Measurements from ENCODE around the gene SCML1. TPM values are rescaled to one million over a fixed set of nuclear protein-coding genes. Genes with fewer than 3 reads are reported as not detected.

Gene SCML1
- total RNA-seq, 3 donors from 2014 or later: 1.7 to 2.3 (median 2.3) TPM

DNA sequence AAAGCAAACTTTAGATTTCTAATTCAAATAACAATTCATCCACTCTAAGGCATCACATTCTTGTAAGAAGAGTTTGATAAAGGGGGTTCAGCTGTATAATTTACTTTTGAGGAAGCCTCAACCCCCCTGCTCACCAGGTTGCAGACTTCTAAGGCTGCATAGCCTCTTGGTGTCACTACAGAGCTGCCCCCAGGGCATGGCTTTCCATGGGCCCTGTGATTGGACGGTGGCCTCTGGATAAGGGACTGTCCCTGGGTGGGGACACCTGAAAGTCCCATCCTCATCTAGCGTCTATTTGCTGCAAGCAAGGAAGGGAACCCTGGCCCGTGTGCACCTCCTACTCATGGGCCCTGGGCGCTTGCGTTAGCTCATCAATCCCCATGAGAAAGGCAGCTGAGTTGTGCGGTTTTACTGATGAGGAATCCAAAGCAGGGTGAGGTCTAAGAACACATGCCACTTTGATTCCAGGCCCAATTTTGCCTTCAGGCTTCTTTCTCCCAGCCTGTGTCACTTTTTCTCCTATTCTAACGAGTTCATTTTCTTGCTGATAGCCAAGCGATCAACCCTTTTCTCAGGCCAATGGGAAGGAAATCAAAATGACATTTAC is 51.8 kb downstream of the SCML1 start:
- Mint-ChIP-seq H3K4me1 (ENCODE audit: low read depth) (peaks cover 3% of the 10 kb centered on the region), H3K9me3 (no peaks in the 10 kb centered on the region), H3K27me3 (ENCODE audit: low read depth) (no peaks in the 10 kb centered on the region), H3K36me3 (ENCODE audit: insufficient read depth) (no peaks in the 10 kb centered on the region), H3K4me3 (no peak overlapping the region)
- no peak for ATAC-seq
- no peak for DNase-seq

GRCh38 chrX:17792826-17793225 is 55.5 kb downstream of the SCML1 start:
- H3K27me3 Mint-ChIP-seq (ENCODE audit: low read depth): no peaks in the 10 kb centered on the region
- H3K9me3 Mint-ChIP-seq: no peaks in the 10 kb centered on the region
- no peak overlapping the region for H3K4me3 Mint-ChIP-seq
- DNase-seq (no peak), ATAC-seq (no peak)
- H3K36me3 Mint-ChIP-seq (ENCODE audit: insufficient read depth): no peaks in the 10 kb centered on the region
- no peaks in the 10 kb centered on the region for H3K4me1 Mint-ChIP-seq (ENCODE audit: low read depth)

- no peaks in the 10 kb centered on the region for H3K4me1 Mint-ChIP-seq (ENCODE audit: low read depth)
- no peaks in the 10 kb centered on the region for H3K9me3 Mint-ChIP-seq
- no peaks in the 10 kb centered on the region for H3K27me3 Mint-ChIP-seq (ENCODE audit: low read depth)
- no peaks in the 10 kb centered on the region for H3K36me3 Mint-ChIP-seq (ENCODE audit: insufficient read depth)
- DNase-seq: no peak
- ATAC-seq: no peak
- no peak overlapping the region for H3K4me3 Mint-ChIP-seq
These were observed 61.6 kb downstream of the SCML1 start for GRCh38 chrX:17798921-17799320.

GRCh38 chrX:17801431-17801830 is 64.1 kb downstream of the SCML1 start:
- Mint-ChIP-seq H3K4me3 (no peak overlapping the region), H3K27me3 (ENCODE audit: low read depth) (no peaks in the 10 kb centered on the region), H3K9me3 (no peaks in the 10 kb centered on the region), H3K36me3 (ENCODE audit: insufficient read depth) (no peaks in the 10 kb centered on the region), H3K4me1 (ENCODE audit: low read depth) (no peaks in the 10 kb centered on the region)
- DNase-seq: no peak
- ATAC-seq: no peak

GRCh38 chrX:17802756-17803155 is 65.5 kb downstream of the SCML1 start:
- no peaks in the 10 kb centered on the region for H3K27me3 Mint-ChIP-seq (ENCODE audit: low read depth)
- no peaks in the 10 kb centered on the region for H3K9me3 Mint-ChIP-seq
- DNase-seq (no peak), ATAC-seq (no peak)
- H3K36me3 Mint-ChIP-seq (ENCODE audit: insufficient read depth): no peaks in the 10 kb centered on the region
- H3K4me3 Mint-ChIP-seq: no peak overlapping the region
- H3K4me1 Mint-ChIP-seq (ENCODE audit: low read depth): no peaks in the 10 kb centered on the region

DNA sequence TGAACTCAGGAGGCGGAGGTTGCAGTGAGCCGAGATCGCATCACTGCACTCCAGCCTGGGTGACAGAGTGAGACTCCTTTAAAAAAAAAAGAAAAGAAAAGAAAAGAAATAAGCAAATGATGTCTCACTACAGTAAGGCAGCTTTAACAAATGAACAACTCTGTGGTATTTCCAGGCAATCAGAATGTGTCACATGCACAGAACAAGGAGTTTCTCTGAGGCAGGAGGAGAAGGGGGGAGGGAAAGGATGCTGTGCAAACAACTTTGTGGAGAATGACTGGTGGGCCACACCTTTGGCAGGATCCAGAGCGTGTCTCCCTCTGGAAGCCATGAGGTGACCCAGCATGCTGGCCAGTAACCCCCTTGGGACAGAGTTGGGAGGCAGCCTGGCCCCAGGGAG is 66.2 kb downstream of the SCML1 start:
- no peaks in the 10 kb centered on the region for H3K27me3 Mint-ChIP-seq (ENCODE audit: low read depth)
- no peaks in the 10 kb centered on the region for H3K36me3 Mint-ChIP-seq (ENCODE audit: insufficient read depth)
- DNase-seq (no peak), ATAC-seq (no peak)
- H3K4me1 Mint-ChIP-seq (ENCODE audit: low read depth): no peaks in the 10 kb centered on the region
- H3K4me3 Mint-ChIP-seq: no peak overlapping the region
- H3K9me3 Mint-ChIP-seq: no peaks in the 10 kb centered on the region

Other genes starting within 250 kb of the SCML1 start
- 1 to 10 TPM in 1 of 3 donors, under 1 TPM in 2; 0.41 to 1.1 (median 0.83) TPM for gene RAI2, start 123.8 kb downstream of the SCML1 start, total RNA-seq

Measured in activated T-cell treated with anti-CD3 and anti-CD28 coated beads, Interleukin-2, amount 50 U/mL, for 4 hours (primary cell).